HG03378 (cell line): ENCODE measurements around the gene FAM163B.

Source experiments
- ATAC-seq: cut with Tn5 transposase; IDR thresholded peaks from one replicate; pipeline ENCODE4 v1.9.1; 2021; ENCODE audit warnings: mild to moderate bottlenecking, moderate library complexity; ENCODE audit not compliant: unreplicated experiment

FAM163B gene

GRCh38 chr9:133618726-133619125, 9.5 kb upstream of the FAM163B start:
- ATAC-seq = no peak

DNA sequence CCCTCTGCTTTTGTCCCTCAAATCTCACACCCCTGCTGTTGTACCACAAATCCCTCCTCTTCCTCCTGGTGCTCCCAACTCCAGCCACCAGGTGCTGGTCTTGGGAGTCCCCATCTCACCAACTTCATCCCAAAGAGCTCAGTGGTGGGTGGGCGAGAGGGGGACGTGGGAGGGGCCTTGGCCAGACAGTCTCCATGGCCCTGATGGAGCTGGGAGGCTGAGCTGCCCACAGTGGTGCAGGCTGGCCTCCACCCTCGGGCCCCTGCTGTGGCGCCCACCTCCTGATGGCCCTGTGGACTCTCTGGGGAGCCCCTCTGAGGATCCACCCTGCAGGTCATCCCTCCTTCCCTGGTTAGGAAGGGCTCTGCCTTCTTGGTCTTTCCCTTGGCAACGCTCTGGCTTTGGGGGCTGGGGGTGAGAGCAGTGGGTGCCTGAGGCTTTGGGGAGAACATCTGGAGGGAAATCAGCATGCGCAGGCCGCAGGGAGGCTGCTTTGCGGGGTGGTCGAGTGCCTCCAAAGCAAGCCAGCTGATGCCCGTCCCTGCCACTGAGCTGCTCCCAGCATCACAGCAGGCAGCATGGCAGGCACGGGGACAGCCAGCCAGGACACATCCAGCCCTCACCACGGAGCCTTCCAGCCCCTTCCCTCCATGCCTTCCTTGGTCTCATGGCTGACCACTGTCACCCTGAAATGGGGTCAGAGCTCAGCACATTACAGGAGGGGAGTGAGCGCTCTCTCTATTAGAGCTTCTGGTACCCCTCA, 7.6 kb upstream of the FAM163B start:
- ATAC-seq = no peak

DNA sequence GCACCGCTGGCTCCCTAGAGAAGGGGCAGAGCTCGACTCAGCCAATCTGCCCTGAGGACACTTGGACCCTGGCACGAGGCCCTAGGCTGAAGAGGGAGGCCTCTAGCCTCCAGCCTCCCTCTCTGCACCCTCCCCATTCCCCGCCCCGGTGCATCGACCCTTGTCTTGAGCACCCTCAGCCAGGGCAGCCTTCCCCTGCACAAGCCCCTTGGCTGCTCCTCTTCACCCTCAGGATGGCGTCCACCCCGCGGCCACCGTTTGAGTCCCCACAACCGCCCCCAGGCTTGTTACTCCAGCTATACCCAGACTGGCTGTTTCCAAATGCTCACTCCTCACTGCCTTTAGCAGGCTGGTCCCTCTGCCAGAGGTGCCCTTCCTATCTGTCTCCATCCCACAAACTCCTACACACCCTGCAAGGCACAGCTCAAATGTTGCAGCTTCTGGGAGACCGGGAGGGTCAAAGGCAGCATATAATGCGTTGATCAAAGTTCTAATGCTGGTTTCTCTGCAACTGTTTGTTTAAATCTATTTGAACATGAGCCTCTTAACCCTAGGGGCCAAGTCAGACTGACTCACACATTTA, 6.5 kb upstream of the FAM163B start:
- no peak for ATAC-seq

- ATAC-seq = no peak
These were observed 6.0 kb upstream of the FAM163B start for GRCh38 chr9:133615186-133615585.

DNA sequence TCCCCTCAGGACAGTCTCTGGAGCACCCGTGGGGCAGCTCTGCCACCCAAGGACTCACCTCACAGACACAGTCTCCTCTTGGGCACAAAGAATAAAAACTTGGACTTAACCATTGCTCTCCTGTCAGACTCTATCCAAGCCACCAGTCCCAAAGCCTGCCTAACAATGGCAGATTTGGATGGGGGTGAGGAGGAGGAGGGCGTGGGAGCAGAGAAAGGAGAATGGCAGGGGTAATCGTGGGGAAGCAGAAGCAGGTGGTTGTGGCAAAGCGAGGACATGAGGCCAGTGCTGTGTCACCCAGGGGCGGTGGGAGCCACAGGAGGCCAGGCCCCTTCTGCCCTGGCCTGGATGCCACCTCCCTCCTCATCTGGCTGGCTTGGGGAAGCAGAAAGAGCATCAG, 5.5 kb upstream of the FAM163B start:
- ATAC-seq = no peak

GRCh38 chr9:133614056-133614455, 4.9 kb upstream of the FAM163B start:
- no peak for ATAC-seq

GRCh38 chr9:133613432-133613831, 4.2 kb upstream of the FAM163B start:
- ATAC-seq = no peak

DNA sequence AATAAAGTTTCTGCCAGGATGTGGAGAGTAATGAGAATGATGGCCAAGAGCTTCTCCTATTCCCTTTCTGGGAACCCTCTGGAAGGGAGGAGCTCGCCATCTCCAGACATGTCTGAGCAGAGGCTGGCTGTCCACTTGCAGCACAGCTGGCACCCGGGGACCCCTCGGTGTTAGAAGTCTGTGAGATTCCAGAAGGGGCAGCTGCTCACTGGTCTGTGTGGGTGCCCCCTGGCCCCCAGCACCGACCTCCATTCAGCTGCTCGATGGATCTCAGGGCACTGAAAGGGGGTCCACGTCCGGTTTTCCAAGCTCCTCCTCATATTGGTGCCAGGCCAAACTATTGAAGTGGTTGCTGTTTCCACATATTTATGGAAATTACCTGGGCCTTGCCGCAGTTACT, 3.6 kb upstream of the FAM163B start:
- no peak for ATAC-seq

DNA sequence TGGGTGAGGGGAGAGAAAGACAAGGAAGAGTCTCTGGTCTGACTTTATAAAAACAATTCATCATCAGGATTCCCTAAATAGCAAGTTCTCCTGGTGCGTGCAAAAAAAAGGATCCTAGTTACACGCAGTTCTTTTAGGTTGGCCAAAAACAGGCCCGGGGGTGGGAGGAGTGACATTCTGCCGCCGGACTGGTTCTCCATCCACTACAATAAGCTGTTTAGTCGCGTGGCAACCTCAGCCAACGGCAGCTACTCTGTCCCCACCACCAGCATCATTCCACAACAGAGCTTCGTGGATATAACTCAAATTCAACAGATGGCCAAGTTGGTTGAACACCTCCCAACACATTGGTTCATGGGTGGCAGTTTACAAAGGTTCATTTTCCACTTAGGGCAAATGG, 2.9 kb upstream of the FAM163B start:
- no peak for ATAC-seq

GRCh38 chr9:133610845-133611244, 1.7 kb upstream of the FAM163B start:
- ATAC-seq = no peak

DNA sequence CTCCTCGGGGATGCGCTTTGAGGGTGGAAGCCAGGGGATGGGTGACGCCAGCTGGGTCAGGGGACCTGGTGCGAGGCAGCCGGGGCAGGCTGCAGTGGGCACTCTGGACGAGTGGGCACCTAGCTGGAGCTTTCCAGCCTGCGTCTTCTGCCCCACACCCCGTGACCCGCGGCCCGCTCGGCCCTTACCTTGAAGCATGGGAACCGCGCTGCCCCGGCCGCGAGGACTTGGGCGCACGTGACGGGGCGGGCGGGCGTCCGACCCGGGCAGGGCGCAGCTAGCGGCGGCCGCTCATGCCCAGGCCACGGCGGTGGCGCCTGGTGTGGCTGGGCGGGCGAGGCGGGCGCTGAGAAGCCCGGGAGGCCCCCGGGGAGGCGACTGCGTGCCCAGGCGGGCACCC, 300 bp downstream of the FAM163B start:
- ATAC-seq = no peak

- no peak for ATAC-seq
These were observed 807 bp downstream of the FAM163B start for GRCh38 chr9:133608382-133608781.

DNA sequence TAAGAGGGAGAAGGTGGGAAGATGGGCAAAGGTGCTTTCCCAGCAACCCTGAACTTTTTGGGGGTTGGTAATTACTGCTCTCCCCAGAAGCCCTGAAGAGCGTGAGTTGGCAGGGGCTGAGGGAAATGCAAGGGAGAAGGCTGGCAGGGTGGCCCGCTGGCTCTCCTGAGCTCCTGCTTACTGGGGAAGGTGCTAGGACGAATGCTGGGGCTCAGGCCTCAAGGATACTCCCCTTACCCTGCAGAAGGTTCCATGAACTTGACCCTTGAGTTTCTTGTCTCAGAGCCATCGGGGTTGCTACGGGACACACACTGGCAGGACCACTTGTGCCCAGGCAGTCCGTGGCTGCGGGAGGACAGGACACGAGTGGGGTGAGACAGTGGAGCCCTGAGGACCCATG, 1.2 kb downstream of the FAM163B start:
- no peak for ATAC-seq

- no peak for ATAC-seq
These were observed 1.8 kb downstream of the FAM163B start for GRCh38 chr9:133607381-133607780.

- ATAC-seq = no peak
These were observed 2.5 kb downstream of the FAM163B start for GRCh38 chr9:133606708-133607025.

DNA sequence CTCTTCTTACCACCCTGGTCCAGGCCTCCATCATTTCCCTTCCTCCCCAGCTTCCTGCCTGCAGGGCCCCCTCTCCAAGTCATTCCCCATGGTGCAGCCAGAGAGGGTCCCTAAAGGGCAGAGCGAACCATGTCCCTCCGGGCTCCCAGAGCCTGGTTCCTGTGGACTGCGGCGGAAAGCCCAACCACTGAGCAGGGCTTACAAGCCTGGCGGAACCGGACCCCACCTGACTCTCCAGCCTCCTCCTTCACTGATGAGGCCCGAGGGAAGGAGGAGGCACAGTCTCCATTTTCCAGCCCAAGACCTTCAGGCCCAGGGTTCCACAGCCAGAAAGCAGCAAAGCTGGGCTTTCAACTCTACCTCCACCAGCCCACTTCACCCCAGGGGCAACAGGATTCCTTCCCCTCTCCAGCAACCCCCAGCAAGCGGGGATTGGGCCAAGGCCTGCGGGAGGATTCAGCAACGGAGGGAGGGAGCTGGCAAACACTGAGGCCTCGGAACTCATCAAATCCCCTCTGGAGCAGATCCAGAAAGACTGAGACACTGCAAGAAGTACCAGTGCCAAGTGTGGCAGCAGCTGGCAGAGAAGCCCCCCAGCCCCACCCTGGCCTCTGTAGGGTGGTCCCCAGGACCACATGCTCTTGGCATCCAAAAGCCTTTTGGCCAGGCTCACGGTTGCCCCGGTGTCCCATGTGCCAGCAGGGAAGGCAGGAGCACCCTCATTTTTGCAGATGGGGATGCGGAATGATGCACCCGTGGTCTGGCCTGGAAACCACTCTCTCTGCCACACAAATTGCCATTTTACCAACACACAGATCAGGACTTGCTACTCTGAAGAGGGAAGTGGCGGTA, 3.1 kb downstream of the FAM163B start:
- ATAC-seq = no peak

- no peak for ATAC-seq
These were observed 3.7 kb downstream of the FAM163B start for GRCh38 chr9:133605446-133605845.

DNA sequence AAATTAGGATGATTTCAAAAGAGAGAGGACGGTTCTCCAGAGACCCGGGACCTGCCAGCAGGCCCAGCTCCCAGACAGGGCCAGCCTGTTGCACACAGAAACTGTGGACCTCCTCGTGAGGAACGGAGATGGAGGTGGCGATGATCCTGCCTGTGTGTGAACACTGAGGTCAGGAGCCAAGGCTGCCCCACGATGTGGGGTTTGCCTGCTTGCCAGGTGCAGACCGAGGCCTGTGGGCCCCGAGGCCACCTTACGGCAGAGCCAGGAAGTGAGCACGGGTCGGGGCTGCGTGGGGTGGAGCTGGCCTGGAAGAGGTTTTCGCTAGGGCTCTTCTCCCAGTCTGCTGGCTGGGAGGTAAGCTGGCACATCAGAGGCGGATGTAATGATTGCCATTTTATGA, 4.3 kb downstream of the FAM163B start:
- no peak for ATAC-seq

DNA sequence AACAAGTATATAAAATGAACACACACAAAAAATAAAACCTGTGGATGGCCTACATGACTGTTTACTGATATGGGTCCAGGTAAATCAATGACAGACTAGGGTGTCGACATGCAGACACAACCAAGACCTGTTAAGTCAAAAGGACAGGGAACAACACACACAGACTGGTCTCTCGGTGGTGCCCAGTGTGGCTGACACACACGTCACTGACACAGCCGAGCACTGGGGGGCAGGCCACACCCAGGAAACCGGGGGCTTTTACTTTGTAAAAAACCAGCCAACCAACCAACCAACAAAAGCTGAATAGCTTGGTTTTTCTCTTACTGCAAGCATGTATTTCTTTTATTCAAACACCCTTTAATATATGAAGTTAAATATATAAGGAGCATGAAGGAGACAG, 5.0 kb downstream of the FAM163B start:
- no peak for ATAC-seq

DNA sequence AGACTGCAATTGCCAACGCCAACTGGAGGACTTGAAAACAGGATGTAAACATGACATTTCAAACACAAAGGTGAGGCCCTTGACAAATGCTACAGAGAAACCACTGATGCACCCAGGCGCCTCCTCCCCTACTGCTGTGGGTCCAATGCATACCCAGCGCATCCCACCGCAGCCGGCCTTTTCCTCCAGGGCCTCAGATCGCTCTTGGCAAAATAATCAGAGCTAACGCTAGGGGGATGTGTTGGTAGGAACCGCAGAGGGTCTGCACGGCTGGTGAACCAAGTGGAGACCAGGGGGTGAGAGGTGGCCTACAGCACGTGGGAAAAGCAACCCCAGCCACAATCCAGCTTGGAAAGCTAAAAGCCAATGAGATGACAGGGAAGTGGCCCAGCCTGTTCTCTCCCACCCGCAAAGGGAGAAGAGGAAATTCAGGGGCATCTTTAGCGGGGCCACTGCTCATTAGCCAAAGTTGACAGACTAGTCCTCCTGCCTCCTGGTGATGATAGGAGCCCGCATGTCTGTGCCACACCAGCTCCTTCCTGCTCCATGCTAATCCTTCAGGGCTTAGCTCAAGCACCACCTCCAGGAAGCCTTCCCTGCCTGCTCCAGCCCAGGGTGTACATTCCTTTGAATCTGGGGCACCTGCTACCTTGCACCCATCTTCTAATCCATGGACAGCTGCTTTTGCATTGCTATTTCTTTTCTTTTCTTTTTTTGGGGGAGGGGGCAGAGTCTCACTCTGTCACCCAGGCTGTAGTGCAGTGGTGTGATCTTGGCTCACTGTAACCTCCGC, 5.9 kb downstream of the FAM163B start:
- no peak for ATAC-seq

DNA sequence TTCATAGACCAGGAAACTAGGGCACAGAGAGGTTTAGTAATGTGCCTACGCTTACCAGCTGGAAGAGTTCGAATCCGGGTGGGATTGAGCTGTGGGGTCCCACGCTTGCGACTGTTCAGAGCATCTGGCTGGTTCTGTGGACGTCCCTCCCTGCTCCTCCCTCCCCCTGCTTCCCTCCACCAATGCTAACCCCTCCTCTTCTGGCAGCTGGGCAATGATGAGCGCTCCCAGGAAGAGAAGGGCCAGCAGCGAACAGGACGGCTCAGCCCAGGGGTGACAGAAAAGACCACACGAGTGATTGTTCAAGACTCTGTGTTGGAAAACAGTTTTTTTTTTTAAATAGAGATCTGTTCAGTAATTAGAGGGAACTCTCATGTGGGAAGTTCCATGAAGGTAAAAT, 6.9 kb downstream of the FAM163B start:
- no peak for ATAC-seq
